KMS-11 (cell line): Measurements from ENCODE around the gene GPR141.

Source experiments
- H2AFZ ChIP-seq: fragments of 200-600 bp; sonication (generic); 2 replicates; pipeline ENCODE4 v1.6.1; 2016; ENCODE audit warnings: antibody characterized with exemption, mixed run types, low read depth
- H3K27ac ChIP-seq: fragments of 200-600 bp; sonication (generic); 2 replicates; pipeline ENCODE4 v1.6.1; 2016; ENCODE audit warnings: mild to moderate bottlenecking, mixed run types
- H3K27me3 ChIP-seq: fragments of 200-600 bp; sonication (generic); 2 replicates; pipeline ENCODE4 v1.6.1; 2017; ENCODE audit warnings: mild to moderate bottlenecking, low read depth, mixed run types, moderate library complexity; ENCODE audit not compliant: insufficient read depth
- H3K36me3 ChIP-seq: fragments of 200-600 bp; sonication (generic); 2 replicates; pipeline ENCODE4 v1.6.1; 2017; ENCODE audit warnings: mild to moderate bottlenecking, mixed run types; ENCODE audit not compliant: insufficient read depth
- H3K4me1 ChIP-seq: fragments of 200-600 bp; sonication (generic); 2 replicates; pipeline ENCODE4 v1.6.1; 2016; ENCODE audit warnings: mild to moderate bottlenecking, low read depth, mixed run types; ENCODE audit not compliant: poor library complexity, severe bottlenecking
- H3K4me2 ChIP-seq: fragments of 200-600 bp; sonication (generic); 2 replicates; pipeline ENCODE4 v1.7.0; 2016; ENCODE audit warnings: mild to moderate bottlenecking, mixed run types
- H3K4me3 ChIP-seq: fragments of 200-600 bp; sonication (generic); IDR thresholded peaks from 2 replicates; pipeline ENCODE4 v1.6.1; 2017; ENCODE audit warnings: low read depth, low read length, mixed read lengths; ENCODE audit not compliant: insufficient read depth
- H3K79me2 ChIP-seq: fragments of 200-600 bp; sonication (generic); 2 replicates; pipeline ENCODE4 v1.6.1; 2016; ENCODE audit warnings: low read depth, mixed run types; ENCODE audit not compliant: insufficient read depth
- H3K9ac ChIP-seq: fragments of 200-600 bp; sonication (generic); 2 replicates; pipeline ENCODE4 v1.6.1; 2016; ENCODE audit warnings: mild to moderate bottlenecking, mixed run types
- H4K20me1 ChIP-seq: fragments of 200-600 bp; sonication (generic); 2 replicates; pipeline ENCODE4 v1.6.1; 2016; ENCODE audit warnings: mild to moderate bottlenecking, mixed run types; ENCODE audit not compliant: insufficient read depth
- CTCF ChIP-seq: fragments of 200-600 bp; sonication (generic); conservative IDR thresholded peaks from 2 replicates; pipeline ENCODE4 v1.6.1; 2017; ENCODE audit warnings: low read depth, mild to moderate bottlenecking, antibody characterized with exemption, low read length, moderate library complexity, mixed read lengths

GPR141 gene

GRCh38 chr7:37686556-37687345 lies 3.2 kb downstream of the GPR141 start:
- no peaks in the 10 kb centered on the region for H3K79me2 ChIP-seq
- H3K36me3 ChIP-seq: no peaks in the 10 kb centered on the region
- no peak for TF ChIP-seq CTCF
- no peak overlapping the region for H2AFZ ChIP-seq
- H3K27ac ChIP-seq: no peak overlapping the region
- no peak overlapping the region for H3K9ac ChIP-seq
- H3K4me1 ChIP-seq: peaks cover 16% of the 10 kb centered on the region
- no peaks in the 10 kb centered on the region for H4K20me1 ChIP-seq
- no peak overlapping the region for H3K4me2 ChIP-seq
- no peak overlapping the region for H3K4me3 ChIP-seq
- no peaks in the 10 kb centered on the region for H3K27me3 ChIP-seq

GRCh38 chr7:37690206-37690605 lies 6.6 kb downstream of the GPR141 start:
- no peak overlapping the region for H3K9ac ChIP-seq
- H3K4me3 ChIP-seq: no peak overlapping the region
- no peaks in the 10 kb centered on the region for H3K27me3 ChIP-seq
- H3K79me2 ChIP-seq: no peaks in the 10 kb centered on the region
- no peaks in the 10 kb centered on the region for H4K20me1 ChIP-seq
- no peak overlapping the region for H3K4me2 ChIP-seq
- no peaks in the 10 kb centered on the region for H3K4me1 ChIP-seq
- no peaks in the 10 kb centered on the region for H3K36me3 ChIP-seq
- no peak for TF ChIP-seq CTCF
- H2AFZ ChIP-seq: no peak overlapping the region
- no peak overlapping the region for H3K27ac ChIP-seq

DNA sequence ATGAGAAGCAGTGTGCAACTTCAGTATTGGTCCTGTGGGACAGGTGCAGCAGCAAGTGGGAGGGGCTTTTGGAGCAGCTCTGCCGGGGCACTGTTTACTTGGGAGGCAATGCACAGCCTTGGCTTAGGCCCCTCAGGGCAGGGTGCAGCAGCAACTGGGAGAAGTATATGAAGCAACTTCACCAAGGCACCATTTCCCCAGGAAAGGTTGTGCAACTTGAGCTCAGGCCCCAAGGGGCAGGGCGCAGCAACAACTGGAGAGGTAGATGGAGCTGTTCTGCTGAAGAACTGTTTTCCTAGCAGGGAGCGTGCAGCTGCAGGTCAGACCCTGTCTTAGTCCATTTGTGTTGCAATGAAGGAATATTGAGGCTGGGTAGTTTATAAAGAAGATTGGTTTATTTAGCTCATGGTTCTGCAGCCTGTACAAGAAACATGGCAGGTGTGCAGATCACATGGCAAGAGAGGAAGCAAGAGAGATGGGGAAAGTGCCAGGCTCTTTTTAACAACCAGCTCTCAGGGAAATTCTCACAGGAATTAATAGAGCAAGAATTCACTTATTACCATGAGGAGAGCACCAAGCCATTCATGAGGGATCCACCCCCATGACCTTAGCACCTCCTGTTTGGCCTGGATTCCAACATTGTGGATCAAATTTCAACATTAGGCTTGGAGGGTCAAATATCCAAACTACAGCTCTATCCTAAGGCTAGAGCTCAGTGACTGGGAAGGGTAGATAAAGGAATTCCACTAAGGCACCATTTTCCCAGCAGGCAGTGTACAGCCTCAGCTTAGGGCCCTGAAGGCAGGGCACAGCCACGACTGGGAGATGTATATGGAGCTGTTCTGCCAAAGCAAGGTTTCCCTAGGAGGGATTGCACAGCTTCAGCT lies 10.9 kb downstream of the GPR141 start:
- Histone ChIP-seq H3K4me2 (no peak overlapping the region), H3K4me3 (no peak overlapping the region), H3K27me3 (no peaks in the 10 kb centered on the region), H3K27ac (no peak overlapping the region), H3K4me1 (no peaks in the 10 kb centered on the region), H3K9ac (no peak overlapping the region), H3K36me3 (no peaks in the 10 kb centered on the region), H2AFZ (no peak overlapping the region), H4K20me1 (no peaks in the 10 kb centered on the region), H3K79me2 (no peaks in the 10 kb centered on the region)
- TF ChIP-seq CTCF: no peak

DNA sequence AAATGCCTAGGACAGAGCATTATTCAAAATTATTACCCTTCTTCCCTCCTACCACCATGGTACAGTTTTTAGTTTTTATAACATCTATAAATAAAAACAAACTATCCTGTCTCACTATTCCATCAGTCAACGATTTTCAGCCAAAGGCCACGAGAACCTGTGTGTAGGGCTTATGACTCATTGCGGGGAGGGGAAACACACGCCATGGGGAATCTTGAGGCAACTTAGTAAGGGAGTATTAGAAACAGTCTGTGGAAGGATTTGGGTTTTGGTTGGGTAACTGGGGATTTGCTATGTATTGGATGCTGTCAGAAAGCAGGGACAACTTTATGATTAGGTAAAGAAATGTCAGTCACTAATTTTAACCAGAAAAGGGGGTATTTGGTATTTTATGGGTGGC lies 14.7 kb downstream of the GPR141 start:
- Histone ChIP-seq H3K27me3 (no peaks in the 10 kb centered on the region), H3K9ac (no peak overlapping the region), H3K36me3 (no peaks in the 10 kb centered on the region), H3K4me1 (no peaks in the 10 kb centered on the region), H3K79me2 (no peaks in the 10 kb centered on the region), H2AFZ (no peak overlapping the region), H3K4me3 (no peak overlapping the region), H4K20me1 (no peaks in the 10 kb centered on the region), H3K4me2 (no peak overlapping the region), H3K27ac (no peak overlapping the region)
- no peak for TF ChIP-seq CTCF
